Measurements from ENCODE around the gene ZNF506. TPM values are rescaled to one million over a fixed set of nuclear protein-coding genes. Genes with fewer than 3 reads are reported as not detected.
A peak's percentile ranks its signal among the peaks of the same experiment; 100 is the strongest.
"Not testable (repeated sequence)": the region's sequence is repeated elsewhere in the genome, so short reads cannot be mapped to it uniquely, and the experiment has no call there.

The ZNF506 gene
- total RNA-seq, 1 donor, result 71.5 TPM

- H3K9me3 ChIP-seq (ENCODE audit: low read depth, low read length), result no peaks in the 10 kb centered on the region
- H3K4me3 ChIP-seq (ENCODE audit: low read length), result no peak overlapping the region
- H3K27me3 ChIP-seq (ENCODE audit: insufficient read depth, low read length), result no peaks in the 10 kb centered on the region
- H3K4me1 ChIP-seq (ENCODE audit: insufficient read depth, low read length), result peaks cover 42% of the 10 kb centered on the region
These were observed 4.2 kb downstream of the ZNF506 start for GRCh38 chr19:19817357-19817756.

GRCh38 chr19:19816679-19817078 is 4.9 kb downstream of the ZNF506 start:
- no peaks in the 10 kb centered on the region for H3K9me3 ChIP-seq (ENCODE audit: low read depth, low read length)
- peaks cover 37% of the 10 kb centered on the region for H3K4me1 ChIP-seq (ENCODE audit: insufficient read depth, low read length)
- H3K4me3 ChIP-seq (ENCODE audit: low read length), result no peak overlapping the region
- no peaks in the 10 kb centered on the region for H3K27me3 ChIP-seq (ENCODE audit: insufficient read depth, low read length)

GRCh38 chr19:19811999-19812398 is 9.6 kb downstream of the ZNF506 start:
- not testable (repeated sequence) for H3K4me3 ChIP-seq (ENCODE audit: low read length); H3K4me1 ChIP-seq (ENCODE audit: insufficient read depth, low read length); H3K9me3 ChIP-seq (ENCODE audit: low read depth, low read length); H3K27me3 ChIP-seq (ENCODE audit: insufficient read depth, low read length)

GRCh38 chr19:19805480-19805879 is 16.1 kb downstream of the ZNF506 start:
- Histone ChIP-seq H3K27me3 (ENCODE audit: insufficient read depth, low read length) (no peaks in the 10 kb centered on the region), H3K4me1 (ENCODE audit: insufficient read depth, low read length) (no peaks in the 10 kb centered on the region), H3K9me3 (ENCODE audit: low read depth, low read length) (peaks cover 15% of the 10 kb centered on the region), H3K4me3 (ENCODE audit: low read length) (no peak overlapping the region)

- Histone ChIP-seq H3K4me1 (ENCODE audit: insufficient read depth, low read length) (no peaks in the 10 kb centered on the region), H3K27me3 (ENCODE audit: insufficient read depth, low read length) (no peaks in the 10 kb centered on the region), H3K9me3 (ENCODE audit: low read depth, low read length) (peaks cover 10% of the 10 kb centered on the region), H3K4me3 (ENCODE audit: low read length) (no peak overlapping the region)
These were observed 33.5 kb downstream of the ZNF506 start for GRCh38 chr19:19788015-19788414.

- H3K27me3 ChIP-seq (ENCODE audit: insufficient read depth, low read length); H3K4me3 ChIP-seq (ENCODE audit: low read length); H3K9me3 ChIP-seq (ENCODE audit: low read depth, low read length); H3K4me1 ChIP-seq (ENCODE audit: insufficient read depth, low read length): not testable (repeated sequence)
These were observed 36.1 kb downstream of the ZNF506 start for GRCh38 chr19:19785476-19785875.

- peaks cover 1% of the 10 kb centered on the region for H3K4me1 ChIP-seq (ENCODE audit: insufficient read depth, low read length)
- no peaks in the 10 kb centered on the region for H3K27me3 ChIP-seq (ENCODE audit: insufficient read depth, low read length)
- no peaks in the 10 kb centered on the region for H3K9me3 ChIP-seq (ENCODE audit: low read depth, low read length)
- H3K4me3 ChIP-seq (ENCODE audit: low read length), result no peak overlapping the region
These were observed 38.8 kb downstream of the ZNF506 start for GRCh38 chr19:19782783-19783182.

GRCh38 chr19:19781791-19782190 is 39.8 kb downstream of the ZNF506 start:
- not testable (repeated sequence) for H3K9me3 ChIP-seq (ENCODE audit: low read depth, low read length); H3K27me3 ChIP-seq (ENCODE audit: insufficient read depth, low read length); H3K4me3 ChIP-seq (ENCODE audit: low read length)
- H3K4me1 ChIP-seq (ENCODE audit: insufficient read depth, low read length), result peaks cover 11% of the 10 kb centered on the region

- Histone ChIP-seq H3K4me3 (ENCODE audit: low read length) (no peak overlapping the region), H3K9me3 (ENCODE audit: low read depth, low read length) (no peaks in the 10 kb centered on the region), H3K4me1 (ENCODE audit: insufficient read depth, low read length) (peaks cover 20% of the 10 kb centered on the region), H3K27me3 (ENCODE audit: insufficient read depth, low read length) (no peaks in the 10 kb centered on the region)
These were observed 42.9 kb downstream of the ZNF506 start for GRCh38 chr19:19778666-19779065.

GRCh38 chr19:19777692-19778091 is 43.9 kb downstream of the ZNF506 start:
- H3K4me1 ChIP-seq (ENCODE audit: insufficient read depth, low read length), result peaks cover 20% of the 10 kb centered on the region
- no peaks in the 10 kb centered on the region for H3K27me3 ChIP-seq (ENCODE audit: insufficient read depth, low read length)
- H3K9me3 ChIP-seq (ENCODE audit: low read depth, low read length), result no peaks in the 10 kb centered on the region
- H3K4me3 ChIP-seq (ENCODE audit: low read length), result no peak overlapping the region

GRCh38 chr19:19776206-19777008 is 45.1 kb downstream of the ZNF506 start:
- H3K9me3 ChIP-seq (ENCODE audit: low read depth, low read length), result no peaks in the 10 kb centered on the region
- H3K4me3 ChIP-seq (ENCODE audit: low read length), result peak overlapping the region; percentile 51
- H3K27me3 ChIP-seq (ENCODE audit: insufficient read depth, low read length), result no peaks in the 10 kb centered on the region
- peaks cover 20% of the 10 kb centered on the region for H3K4me1 ChIP-seq (ENCODE audit: insufficient read depth, low read length)

GRCh38 chr19:19775891-19776205 is 45.7 kb downstream of the ZNF506 start:
- H3K4me3 ChIP-seq (ENCODE audit: low read length), result peak overlapping the region; percentile 51
- peaks cover 20% of the 10 kb centered on the region for H3K4me1 ChIP-seq (ENCODE audit: insufficient read depth, low read length)
- no peaks in the 10 kb centered on the region for H3K27me3 ChIP-seq (ENCODE audit: insufficient read depth, low read length)
- no peaks in the 10 kb centered on the region for H3K9me3 ChIP-seq (ENCODE audit: low read depth, low read length)

- H3K27me3 ChIP-seq (ENCODE audit: insufficient read depth, low read length), result no peaks in the 10 kb centered on the region
- no peak overlapping the region for H3K4me3 ChIP-seq (ENCODE audit: low read length)
- peaks cover 20% of the 10 kb centered on the region for H3K4me1 ChIP-seq (ENCODE audit: insufficient read depth, low read length)
- H3K9me3 ChIP-seq (ENCODE audit: low read depth, low read length), result no peaks in the 10 kb centered on the region
These were observed 47.1 kb downstream of the ZNF506 start for GRCh38 chr19:19774354-19775033.

GRCh38 chr19:19771963-19772362 is 49.6 kb downstream of the ZNF506 start:
- H3K4me1 ChIP-seq (ENCODE audit: insufficient read depth, low read length), result peaks cover 11% of the 10 kb centered on the region
- H3K27me3 ChIP-seq (ENCODE audit: insufficient read depth, low read length); H3K4me3 ChIP-seq (ENCODE audit: low read length); H3K9me3 ChIP-seq (ENCODE audit: low read depth, low read length): not testable (repeated sequence)

GRCh38 chr19:19769971-19770370 is 51.6 kb downstream of the ZNF506 start:
- H3K4me1 ChIP-seq (ENCODE audit: insufficient read depth, low read length); H3K9me3 ChIP-seq (ENCODE audit: low read depth, low read length); H3K27me3 ChIP-seq (ENCODE audit: insufficient read depth, low read length); H3K4me3 ChIP-seq (ENCODE audit: low read length): not testable (repeated sequence)

GRCh38 chr19:19758164-19758563 is 63.4 kb downstream of the ZNF506 start:
- no peak overlapping the region for H3K4me3 ChIP-seq (ENCODE audit: low read length)
- H3K27me3 ChIP-seq (ENCODE audit: insufficient read depth, low read length), result no peaks in the 10 kb centered on the region
- H3K9me3 ChIP-seq (ENCODE audit: low read depth, low read length), result no peaks in the 10 kb centered on the region
- H3K4me1 ChIP-seq (ENCODE audit: insufficient read depth, low read length), result no peaks in the 10 kb centered on the region
